Esophagus squamous epithelium (tissue), 4 donors: ENCODE results near the gene THOC7.

Source experiments
- CTCF ChIP-seq, 6 experiments: fragments of 450-650 bp in 4 of 6; fragments of 200-600 bp in 2 of 6; sonication (generic) in 2 of 6; IDR thresholded peaks; one replicate each; pipeline ENCODE4 v1.5.1; 2016 to 2019; ENCODE audit warnings: antibody characterized with exemption in 6 of 6, mild to moderate bottlenecking in 4 of 6, moderate library complexity in 4 of 6
- POLR2A ChIP-seq, 4 donors: fragments of 450-650 bp; IDR thresholded peaks; one replicate each; pipeline ENCODE4 v1.6.1; 2017; ENCODE audit warnings: antibody characterized with exemption in 4 of 4, mild to moderate bottlenecking in 4 of 4, moderate library complexity in 3 of 4

GRCh38 chr3:63809607-63810006, 54.0 kb downstream of the THOC7 start:
- no peak for TF ChIP-seq POLR2A (IDR thresholded peaks at IDR 0.05)
- no peak for TF ChIP-seq CTCF (IDR thresholded peaks at IDR 0.05)
